GM19240 (cell line): ENCODE measurements around the gene KAT14.
"Not testable (repeated sequence)": the region's sequence is repeated elsewhere in the genome, so short reads cannot be mapped to it uniquely, and the experiment has no call there.

Source experiments
- DNase-seq: peaks from one replicate; pipeline ENCODE4 v3.0.0; 2011; ENCODE audit warnings: low spot score; ENCODE audit not compliant: insufficient read length

KAT14 gene

DNA sequence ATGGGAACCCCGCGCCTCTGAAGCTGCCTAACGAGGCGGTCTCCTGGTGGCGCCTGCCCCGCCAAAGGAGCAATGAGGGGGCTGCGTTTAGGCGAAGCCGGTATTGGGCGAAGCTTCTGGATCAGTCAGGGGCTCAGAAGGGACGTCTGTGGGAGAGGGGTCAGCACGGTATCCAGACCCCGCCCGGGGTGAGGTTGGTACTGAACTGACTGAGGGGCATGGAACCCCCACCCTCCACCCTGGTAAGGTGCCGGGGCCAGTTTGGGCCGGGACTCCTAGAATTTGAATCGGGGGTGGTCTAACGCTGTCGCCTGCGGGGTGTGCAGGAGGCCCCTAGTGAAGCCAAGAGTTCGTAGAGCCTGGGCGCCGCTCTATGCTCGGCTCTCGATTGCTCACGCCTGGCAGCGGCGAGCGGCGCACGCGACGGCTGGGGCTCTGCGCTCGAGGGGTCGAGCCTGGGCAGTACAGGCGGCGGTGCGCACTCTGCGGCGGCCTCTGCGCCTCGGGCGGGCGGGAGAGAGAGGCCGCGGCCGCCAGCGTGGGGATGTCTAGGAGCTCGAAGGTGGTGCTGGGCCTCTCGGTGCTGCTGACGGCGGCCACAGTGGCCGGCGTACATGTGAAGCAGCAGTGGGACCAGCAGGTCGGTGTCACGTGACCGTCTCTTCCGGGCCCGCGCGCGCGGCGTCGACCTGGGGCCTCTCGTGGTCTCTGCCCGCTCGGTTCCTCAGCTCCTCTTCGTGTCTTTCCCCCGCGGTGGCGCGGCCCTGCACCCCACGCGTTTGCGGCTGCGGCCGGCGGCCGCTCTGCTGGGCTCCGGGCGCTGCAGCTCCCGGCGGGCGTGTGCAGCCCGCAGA lies at the start of gene KAT14, which contains the start of gene PET117:
TSS of gene KAT14 (plus strand) at position 452 of the 854 bp plus-strand sequence. CDS start 4,798 bp downstream, outside the sequence.
TSS of gene PET117 (plus strand) at position 452 of the 854 bp plus-strand sequence. CDS start at position 545, 93 bp downstream.
- peak; percentile 52 for DNase-seq

DNA sequence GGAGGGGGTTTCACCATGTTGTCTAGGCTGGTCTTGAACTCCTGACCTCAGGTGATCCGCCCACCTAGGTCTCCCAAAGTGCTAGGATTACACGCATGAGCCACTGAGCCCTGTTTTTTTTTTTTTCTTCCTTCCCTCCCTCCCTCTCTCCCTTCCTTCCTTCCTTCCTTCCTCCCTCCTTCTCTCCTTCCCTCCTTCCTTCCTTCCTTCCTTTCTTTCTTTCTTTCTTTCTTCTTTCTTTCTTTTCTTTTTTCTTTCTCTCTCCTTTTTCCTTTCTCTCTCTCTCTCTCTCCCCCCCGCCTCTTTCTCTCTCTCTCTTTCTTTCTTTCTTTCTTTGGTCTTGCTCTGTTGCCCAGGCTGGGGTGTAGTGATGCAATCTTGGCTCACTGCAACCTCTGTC lies 49.4 kb upstream of the KAT14 start:
- DNase-seq = not testable (repeated sequence)

DNA sequence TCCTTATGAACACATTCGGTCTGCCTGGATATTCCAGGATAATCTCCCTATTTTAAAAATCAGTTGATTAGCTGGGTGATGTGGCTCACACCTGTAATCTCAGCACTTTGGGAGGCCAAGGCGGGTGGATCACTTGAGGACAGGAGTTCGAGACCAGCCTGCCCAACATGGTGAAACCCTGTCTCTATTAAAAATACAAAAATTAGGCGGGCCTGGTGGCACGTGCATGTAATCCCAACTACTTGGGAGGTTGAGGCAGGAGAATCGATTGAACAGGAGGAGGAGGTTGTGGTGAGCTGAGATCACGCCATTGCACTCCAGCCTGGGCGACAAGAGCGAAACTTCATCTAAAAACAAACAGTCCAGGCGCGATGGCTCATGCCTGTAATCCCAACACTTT lies 48.8 kb upstream of the KAT14 start:
- DNase-seq = not testable (repeated sequence)

GRCh38 chr20:18090044-18090443 lies 47.6 kb upstream of the KAT14 start:
- DNase-seq = no peak

GRCh38 chr20:18090477-18090876 lies 47.2 kb upstream of the KAT14 start:
- no peak for DNase-seq

GRCh38 chr20:18091623-18092022 lies 46.0 kb upstream of the KAT14 start:
- no peak for DNase-seq

- DNase-seq = no peak
These were observed 44.8 kb upstream of the KAT14 start for GRCh38 chr20:18092890-18093289.

DNA sequence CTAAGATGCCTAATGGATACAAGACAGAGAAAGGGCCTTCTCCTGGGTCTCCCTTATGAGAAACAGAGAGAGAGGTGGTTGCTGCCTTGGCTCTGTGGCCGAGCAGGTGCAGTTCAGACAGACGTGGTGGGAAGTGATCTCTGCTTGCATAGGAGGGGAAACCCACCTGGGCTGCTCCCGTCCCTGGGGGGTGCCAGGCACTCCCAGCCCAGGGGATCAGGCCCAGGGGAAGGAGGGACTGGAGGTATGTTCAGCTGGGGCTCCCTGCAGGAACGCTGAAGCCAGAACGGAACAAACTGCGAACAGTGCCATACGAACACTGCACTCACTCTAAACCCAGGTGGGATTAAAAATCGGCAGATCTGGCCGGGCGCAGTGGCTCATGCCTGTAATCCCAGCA lies 44.3 kb upstream of the KAT14 start:
- DNase-seq = no peak

DNA sequence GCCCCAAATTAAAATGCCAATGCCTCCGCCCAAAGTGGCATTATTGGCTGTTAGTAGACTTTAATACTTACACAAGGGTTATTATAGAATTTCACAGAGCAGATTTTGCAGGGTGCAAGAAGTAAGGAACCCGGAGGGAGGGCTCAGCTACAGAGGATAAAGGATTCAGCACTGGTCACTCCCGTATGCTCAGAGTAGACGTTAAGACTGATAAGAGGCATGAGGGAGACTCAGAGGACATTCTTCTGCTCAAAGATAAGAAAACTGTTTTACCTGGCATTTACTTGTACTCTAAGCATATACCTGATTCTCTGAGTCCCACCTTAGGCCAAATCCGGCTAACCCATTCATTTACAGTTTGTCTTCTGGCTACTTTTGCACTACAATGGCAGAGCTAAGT lies 43.5 kb upstream of the KAT14 start:
- no peak for DNase-seq

DNA sequence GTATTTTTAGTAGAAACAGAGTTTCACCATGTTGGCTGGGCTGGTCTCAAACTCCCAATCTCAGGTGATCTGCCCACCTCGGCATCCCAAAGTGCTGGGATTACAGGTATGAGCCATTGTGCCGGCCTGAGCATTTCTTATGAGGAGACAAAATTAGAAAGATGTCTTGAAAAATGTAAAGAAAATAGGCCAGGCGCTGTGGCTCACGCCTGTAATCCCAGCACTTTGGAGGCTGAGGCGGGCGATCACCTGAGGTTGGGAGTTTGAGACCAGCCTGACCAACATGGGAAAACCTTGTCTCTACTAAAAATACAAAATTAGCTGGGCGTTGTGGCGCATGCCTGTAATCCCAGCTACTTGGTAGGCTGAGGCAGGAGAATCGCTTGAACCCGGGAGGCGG lies 37.1 kb upstream of the KAT14 start:
- not testable (repeated sequence) for DNase-seq

DNA sequence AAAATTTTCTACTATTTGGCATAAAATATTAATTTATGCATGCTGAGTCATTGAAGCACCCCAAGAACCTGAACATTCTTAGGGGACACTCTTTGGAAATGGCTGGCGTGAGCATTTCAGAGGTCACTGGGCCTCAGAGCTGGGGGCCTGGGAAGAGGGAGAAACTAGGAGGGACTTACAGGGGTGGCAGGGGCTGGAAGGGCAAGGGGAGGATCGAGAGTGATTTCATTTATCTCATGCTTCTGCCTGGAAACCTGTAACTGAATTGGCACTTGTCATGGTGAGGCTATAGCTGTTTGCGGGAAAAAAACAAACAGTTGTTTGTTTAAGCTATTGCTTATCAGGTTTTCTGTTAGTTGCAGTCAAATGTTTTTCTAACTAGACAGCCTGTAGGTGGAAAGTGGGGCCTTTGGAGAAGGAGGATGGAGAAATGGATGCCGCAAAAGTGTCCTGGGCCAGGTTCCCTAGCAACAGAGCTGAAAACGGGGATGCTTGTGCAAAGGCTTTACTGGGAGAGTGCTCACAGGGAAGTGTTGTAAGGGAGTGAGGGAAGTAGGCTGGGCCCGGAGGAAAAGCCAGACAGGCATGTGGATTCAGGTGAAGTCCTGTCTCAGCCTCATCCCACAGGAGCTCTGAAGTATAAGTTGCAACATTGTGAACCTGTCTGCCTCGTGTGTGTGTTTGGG lies 36.4 kb upstream of the KAT14 start:
- DNase-seq = no peak

DNA sequence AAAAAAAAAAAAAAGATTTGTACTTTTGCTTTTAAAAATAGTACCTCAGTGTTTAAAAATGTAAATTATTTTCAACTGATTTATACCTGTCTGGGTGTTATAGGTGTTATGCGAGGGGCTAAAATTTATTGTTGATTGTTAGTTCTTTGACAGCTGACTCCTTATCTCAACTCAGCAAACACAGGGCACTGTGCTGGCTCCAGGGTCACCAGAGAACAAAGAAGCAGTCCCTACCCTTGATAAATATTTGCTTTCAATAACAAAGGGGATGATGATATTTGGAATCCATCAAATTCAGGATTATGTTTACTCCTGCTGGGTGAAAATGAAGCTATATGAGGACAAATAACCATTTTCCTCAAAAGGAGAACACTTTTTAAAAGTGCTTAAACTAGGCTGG lies 34.2 kb upstream of the KAT14 start:
- no peak for DNase-seq

- DNase-seq = no peak
These were observed 29.3 kb upstream of the KAT14 start for GRCh38 chr20:18108326-18108725.

- not testable (repeated sequence) for DNase-seq
These were observed 9.1 kb upstream of the KAT14 start for GRCh38 chr20:18128574-18128973.

GRCh38 chr20:18132663-18133062 lies 5.0 kb upstream of the KAT14 start:
- DNase-seq = no peak

- DNase-seq = no peak
These were observed 3.7 kb upstream of the KAT14 start for GRCh38 chr20:18133962-18134361.

- no peak for DNase-seq
These were observed 561 bp downstream of the KAT14 start for GRCh38 chr20:18138266-18138582.

- DNase-seq = no peak
These were observed 1.2 kb downstream of the KAT14 start for GRCh38 chr20:18138639-18139583.

DNA sequence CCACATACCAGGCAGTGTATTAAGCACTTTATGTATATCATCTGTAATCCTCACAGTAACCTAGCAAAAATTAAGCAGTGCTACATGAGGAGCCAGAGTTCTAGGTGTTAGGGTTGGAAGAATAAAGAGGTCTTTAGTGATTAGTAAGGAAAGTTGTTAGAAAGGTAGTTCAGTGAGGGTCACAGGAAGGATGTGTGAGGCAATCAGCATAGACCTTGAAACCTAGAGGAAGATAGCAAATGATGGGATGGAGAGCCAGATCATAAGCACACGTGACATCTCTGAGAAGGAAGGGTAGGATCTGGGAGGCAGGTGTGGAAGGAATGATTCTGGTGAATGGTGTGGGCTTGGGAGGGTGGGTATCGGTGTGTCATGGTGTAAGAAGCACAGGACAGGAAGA lies 2.2 kb downstream of the KAT14 start:
- DNase-seq = no peak

- no peak for DNase-seq
These were observed 7.0 kb downstream of the KAT14 start for GRCh38 chr20:18144541-18145099.

DNA sequence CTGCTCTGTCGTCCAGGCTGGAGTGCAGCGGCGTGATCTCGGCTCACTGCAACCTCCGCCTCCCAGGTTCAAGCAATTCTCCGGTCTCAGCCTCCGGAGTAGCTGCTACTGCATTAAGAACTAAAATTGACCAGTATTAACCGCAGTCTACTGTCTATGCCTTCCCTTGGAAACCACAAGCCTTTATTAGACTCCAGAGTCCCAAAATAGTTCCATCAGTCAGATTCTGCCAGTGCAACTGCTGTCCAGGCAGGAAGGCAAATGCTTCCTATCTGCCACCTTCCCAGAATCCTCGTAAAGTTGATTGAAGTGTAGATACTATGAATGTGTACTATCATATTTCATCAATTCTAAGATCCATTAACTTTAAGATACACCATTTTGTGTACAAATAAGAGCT lies 16.7 kb downstream of the KAT14 start:
- no peak for DNase-seq
